HepG2 (cell line): ENCODE measurements around the gene TP53TG5. TPM values are rescaled to one million over a fixed set of nuclear protein-coding genes. Genes with fewer than 3 reads are reported as not detected.

ENCODE experiments used
- ELF3 ChIP-seq: IDR thresholded peaks from 2 replicates; pipeline ENCODE4 v1.6.1; 2016; ENCODE audit warnings: missing genetic modification reagents, missing compliant biosample characterization
- ETS1 ChIP-seq: sonication (generic); formaldehyde crosslinking; IDR thresholded peaks from 2 replicates; pipeline ENCODE4 v1.4.0; 2020; ENCODE audit warnings: missing genetic modification reagents
- FOXP1 ChIP-seq, 2 experiments: fragments of 450-650 bp in 1 of 2; IDR thresholded peaks; 2 replicates each; pipeline ENCODE4 v1.6.1; 2017 to 2018; ENCODE audit warnings: antibody characterized with exemption in 1 of 2
- HNF4G ChIP-seq, 2 experiments: sonication (generic) in 1 of 2; formaldehyde crosslinking in 1 of 2; IDR thresholded peaks; 2 replicates each; pipeline versions ENCODE4 v1.4.0 to v1.6.1; 2011 to 2020; ENCODE audit warnings: borderline replicate concordance in 2 of 2, low read depth in 2 of 2, mild to moderate bottlenecking in 2 of 2, low read length in 1 of 2, missing genetic modification reagents in 1 of 2, moderate library complexity in 1 of 2
- JUNB ChIP-seq: sonication (generic); formaldehyde crosslinking; IDR thresholded peaks from 2 replicates; pipeline ENCODE4 v1.8.0; 2022; ENCODE audit warnings: missing genetic modification reagents, mild to moderate bottlenecking, borderline replicate concordance
- KDM1A ChIP-seq: IDR thresholded peaks from 2 replicates; pipeline ENCODE4 v1.6.1; 2016; ENCODE audit warnings: missing compliant biosample characterization
- MED13 ChIP-seq: sonication (generic); formaldehyde crosslinking; IDR thresholded peaks from 2 replicates; pipeline ENCODE4 v1.5.0; 2020; ENCODE audit warnings: missing genetic modification reagents
- PAX8 ChIP-seq: sonication (generic); formaldehyde crosslinking; IDR thresholded peaks from 2 replicates; pipeline ENCODE4 v1.8.0; 2022; ENCODE audit warnings: mild to moderate bottlenecking, missing genetic modification reagents, borderline replicate concordance
- PRMT3 ChIP-seq: sonication (generic); formaldehyde crosslinking; IDR thresholded peaks from 2 replicates; pipeline ENCODE4 v1.8.1; 2022; ENCODE audit warnings: low read depth, mild to moderate bottlenecking, moderate library complexity, missing genetic modification reagents, borderline replicate concordance
- RELA ChIP-seq: sonication (generic); formaldehyde crosslinking; IDR thresholded peaks from 2 replicates; pipeline ENCODE4 v1.4.0; 2020; ENCODE audit warnings: missing genetic modification reagents
- SNAPC5 ChIP-seq: sonication (generic); formaldehyde crosslinking; IDR thresholded peaks from 2 replicates; pipeline ENCODE4 v1.8.1; 2023; ENCODE audit warnings: mild to moderate bottlenecking, missing genetic modification reagents, borderline replicate concordance
- SOX6 ChIP-seq, 2 experiments: fragments of 450-650 bp in 1 of 2; sonication (generic) in 1 of 2; formaldehyde crosslinking in 1 of 2; IDR thresholded peaks; 2 replicates each; pipeline versions ENCODE4 v1.4.0 to v1.6.1; 2017 to 2020; ENCODE audit warnings: antibody characterized with exemption in 1 of 2, mild to moderate bottlenecking in 1 of 2, missing genetic modification reagents in 1 of 2
- TEF ChIP-seq: sonication (generic); formaldehyde crosslinking; IDR thresholded peaks from 2 replicates; pipeline ENCODE4 v1.5.0; 2020; ENCODE audit warnings: missing genetic modification reagents
- ZNF17 ChIP-seq: sonication (generic); formaldehyde crosslinking; IDR thresholded peaks from 2 replicates; pipeline ENCODE4 v1.5.0; 2020; ENCODE audit warnings: mild to moderate bottlenecking, missing genetic modification reagents
- ZNF274 ChIP-seq: sonication (generic); formaldehyde crosslinking; IDR thresholded peaks from 2 replicates; pipeline ENCODE4 v1.5.1; 2020; ENCODE audit warnings: mild to moderate bottlenecking, missing genetic modification reagents
- ZNF33A ChIP-seq: sonication (generic); formaldehyde crosslinking; IDR thresholded peaks from 2 replicates; pipeline ENCODE4 v1.5.1; 2020; ENCODE audit warnings: missing genetic modification reagents, mild to moderate bottlenecking, moderate library complexity, borderline replicate concordance
- ZNF343 ChIP-seq: sonication (generic); formaldehyde crosslinking; IDR thresholded peaks from 2 replicates; pipeline ENCODE4 v1.4.0; 2020; ENCODE audit warnings: mild to moderate bottlenecking, missing genetic modification reagents
- ZNF446 ChIP-seq: sonication (generic); formaldehyde crosslinking; IDR thresholded peaks from 2 replicates; pipeline ENCODE4 v1.5.0; 2020; ENCODE audit warnings: mild to moderate bottlenecking, missing genetic modification reagents
- ZNF484 ChIP-seq: sonication (generic); formaldehyde crosslinking; IDR thresholded peaks from 2 replicates; pipeline ENCODE4 v1.5.1; 2020; ENCODE audit warnings: mild to moderate bottlenecking, low read depth, missing genetic modification reagents, borderline replicate concordance
- ZNF543 ChIP-seq: sonication (generic); formaldehyde crosslinking; IDR thresholded peaks from 2 replicates; pipeline ENCODE4 v1.4.0; 2020; ENCODE audit warnings: mild to moderate bottlenecking, missing genetic modification reagents
- ZNF580 ChIP-seq: IDR thresholded peaks from 2 replicates; pipeline ENCODE4 v1.6.1; 2016; ENCODE audit warnings: low read depth, borderline replicate concordance
- polyA plus RNA-seq, 8 experiments: library from polyadenylated mRNA; depleted of rRNA in 3 of 8; stranded (reverse) in 7 of 8; unstranded in 1 of 8; fragments of >200 nt; fragmentation: Illumina TruSeq in 4 of 8; extraction: Trizol in 4 of 8; gene quantifications; 2 replicates each; pipeline versions ENCODE4 v1.2.1 to v1.2.3, GENCODE V29; 2011 to 2016; ENCODE audit warnings: low read depth in 4 of 8, missing spikeins in 1 of 8, mixed read lengths in 1 of 8; ENCODE audit not compliant: insufficient read depth in 1 of 8
- total RNA-seq, 5 experiments: library from RNA; depleted of rRNA; stranded (reverse); fragments of >200 nt; fragmentation: Illumina TruSeq; extraction: Trizol; gene quantifications; 2 replicates each; pipeline ENCODE4 v1.2.3, GENCODE V29; 2016; ENCODE audit warnings: low read depth in 1 of 5
- TF ChIP-seq, protein P1 (sequence below): sonication (generic); formaldehyde crosslinking; IDR thresholded peaks from 2 replicates; pipeline ENCODE4 v1.5.1; 2020; ENCODE audit warnings: missing genetic modification reagents, mild to moderate bottlenecking, borderline replicate concordance

TP53TG5 gene
- total and polyA plus RNA-seq, 2 of the 13 experiments (the other 11 are each of a cell fraction or from before 2014, with no cell fraction given), result 0.11 TPM; not detected in 1

- TF ChIP-seq JUNB (CRISPR knock-in tag), result no peak
- no peak for TF ChIP-seq SOX6 (IDR thresholded peaks at IDR 0.05)
- peak; percentile 55; the same call in 1 of the 2 replicates for TF ChIP-seq SOX6 (CRISPR knock-in tag; IDR thresholded peaks at IDR 0.05)
- no peak for TF ChIP-seq MED13 (CRISPR knock-in tag)
- TF ChIP-seq ZNF446 (CRISPR knock-in tag), result no peak
- no peak for TF ChIP-seq ZNF343
- TF ChIP-seq TEF (CRISPR knock-in tag), result no peak
- TF ChIP-seq, protein P1, sequence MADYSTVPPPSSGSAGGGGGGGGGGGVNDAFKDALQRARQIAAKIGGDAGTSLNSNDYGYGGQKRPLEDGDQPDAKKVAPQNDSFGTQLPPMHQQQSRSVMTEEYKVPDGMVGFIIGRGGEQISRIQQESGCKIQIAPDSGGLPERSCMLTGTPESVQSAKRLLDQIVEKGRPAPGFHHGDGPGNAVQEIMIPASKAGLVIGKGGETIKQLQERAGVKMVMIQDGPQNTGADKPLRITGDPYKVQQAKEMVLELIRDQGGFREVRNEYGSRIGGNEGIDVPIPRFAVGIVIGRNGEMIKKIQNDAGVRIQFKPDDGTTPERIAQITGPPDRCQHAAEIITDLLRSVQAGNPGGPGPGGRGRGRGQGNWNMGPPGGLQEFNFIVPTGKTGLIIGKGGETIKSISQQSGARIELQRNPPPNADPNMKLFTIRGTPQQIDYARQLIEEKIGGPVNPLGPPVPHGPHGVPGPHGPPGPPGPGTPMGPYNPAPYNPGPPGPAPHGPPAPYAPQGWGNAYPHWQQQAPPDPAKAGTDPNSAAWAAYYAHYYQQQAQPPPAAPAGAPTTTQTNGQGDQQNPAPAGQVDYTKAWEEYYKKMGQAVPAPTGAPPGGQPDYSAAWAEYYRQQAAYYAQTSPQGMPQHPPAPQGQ (CRISPR knock-in tag), result peak; percentile 86; the same call in 1 of the 2 replicates
- TF ChIP-seq ETS1 (CRISPR knock-in tag), result no peak
- TF ChIP-seq FOXP1 (IDR thresholded peaks at IDR 0.05), result no peak
- TF ChIP-seq FOXP1 (CRISPR knock-in tag; IDR thresholded peaks at IDR 0.05), result peak; percentile 61; the same call in 1 of the 2 replicates
- no peak for TF ChIP-seq KDM1A (CRISPR knock-in tag)
- TF ChIP-seq ZNF484 (CRISPR knock-in tag), result no peak
- no peak for TF ChIP-seq ZNF33A (CRISPR knock-in tag)
- TF ChIP-seq ZNF580 (CRISPR knock-in tag), result peak; percentile 77
- TF ChIP-seq PAX8 (CRISPR knock-in tag), result no peak
- no peak for TF ChIP-seq PRMT3
- TF ChIP-seq RELA, result 0 out of 2 replicates have a peak, but pooled peaks have one; percentile 4
- peak; percentile 76 for TF ChIP-seq ELF3 (CRISPR knock-in tag)
- TF ChIP-seq ZNF274 (CRISPR knock-in tag), result no peak; the same call in 1 of the 2 replicates
- peak; percentile 94 for TF ChIP-seq HNF4G (IDR thresholded peaks at IDR 0.05; ENCODE audit: borderline replicate concordance, low read depth, low read length)
- TF ChIP-seq HNF4G (CRISPR knock-in tag; IDR thresholded peaks at IDR 0.05; ENCODE audit: borderline replicate concordance, low read depth), result peak; percentile 88
- no peak for TF ChIP-seq ZNF17
- TF ChIP-seq SNAPC5 (CRISPR knock-in tag), result no peak
- TF ChIP-seq ZNF543 (CRISPR knock-in tag), result no peak; the same call in 1 of the 2 replicates
Observed at GRCh38 chr20:45338121-45339030, 39.7 kb downstream of the TP53TG5 start (continued).
